GM18868 (cell line): Measurements from ENCODE around the gene PRKAR1A.

Experiments used
- ATAC-seq: cut with Tn5 transposase; IDR thresholded peaks from one replicate; pipeline ENCODE4 v1.9.1; 2021; ENCODE audit warnings: mild to moderate bottlenecking, moderate library complexity; ENCODE audit not compliant: unreplicated experiment

PRKAR1A gene

DNA sequence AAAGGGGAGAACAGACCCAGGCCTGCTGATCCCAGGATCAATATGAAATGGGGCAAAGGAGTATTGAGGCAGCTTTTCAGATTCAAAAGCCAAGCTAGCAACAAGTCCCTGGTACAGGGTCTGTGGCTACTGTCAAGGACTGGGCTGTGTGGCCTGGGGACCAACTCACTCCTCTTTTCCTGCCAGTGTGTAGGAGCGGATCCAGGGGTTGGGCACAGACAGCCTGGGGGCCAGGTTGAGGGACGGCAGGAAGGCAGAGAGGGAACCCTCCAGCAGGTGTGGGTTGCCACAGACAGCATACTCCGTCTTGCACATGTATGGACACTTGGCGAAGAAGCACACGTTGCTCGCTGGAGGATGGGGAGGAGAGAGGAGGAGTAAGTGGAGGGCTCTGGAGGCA, 29.6 kb downstream of the PRKAR1A start:
- no peak for ATAC-seq

DNA sequence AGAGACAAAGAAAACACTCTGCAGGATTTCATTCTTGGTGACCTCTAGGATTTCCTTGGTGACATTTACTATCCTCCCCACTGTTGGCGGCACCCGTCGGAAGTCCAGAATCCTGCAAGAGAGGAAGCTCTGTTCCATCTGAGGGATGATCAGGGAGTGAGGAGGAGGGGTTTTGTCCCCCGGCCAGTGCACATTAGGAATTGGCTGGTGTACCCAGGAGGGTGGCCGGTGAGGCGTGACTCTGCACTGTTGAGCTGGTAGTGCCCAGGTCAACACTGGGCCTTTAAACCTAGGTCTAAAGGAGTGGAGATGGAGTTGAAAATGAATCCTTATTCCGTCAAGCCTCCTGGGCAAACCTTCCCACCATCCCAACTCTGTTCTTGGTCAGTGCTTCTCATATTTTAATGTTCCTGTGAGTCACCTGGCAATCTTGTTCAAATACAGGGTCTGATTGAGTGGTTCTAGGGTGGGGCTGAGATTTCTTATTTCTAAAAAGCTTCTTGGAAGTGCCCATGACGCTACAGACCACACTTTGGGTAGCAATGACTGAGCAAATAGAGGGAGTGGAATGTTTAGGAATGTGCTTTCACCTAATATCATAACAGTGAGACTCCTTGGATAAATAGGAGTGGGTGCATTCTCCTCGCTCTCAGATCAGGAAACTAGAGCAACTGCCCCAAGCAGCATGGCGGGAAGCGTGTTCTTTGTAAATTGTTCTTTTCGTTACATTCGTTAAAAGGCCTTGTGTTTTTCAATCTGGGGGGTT, 30.7 kb downstream of the PRKAR1A start:
- no peak for ATAC-seq

DNA sequence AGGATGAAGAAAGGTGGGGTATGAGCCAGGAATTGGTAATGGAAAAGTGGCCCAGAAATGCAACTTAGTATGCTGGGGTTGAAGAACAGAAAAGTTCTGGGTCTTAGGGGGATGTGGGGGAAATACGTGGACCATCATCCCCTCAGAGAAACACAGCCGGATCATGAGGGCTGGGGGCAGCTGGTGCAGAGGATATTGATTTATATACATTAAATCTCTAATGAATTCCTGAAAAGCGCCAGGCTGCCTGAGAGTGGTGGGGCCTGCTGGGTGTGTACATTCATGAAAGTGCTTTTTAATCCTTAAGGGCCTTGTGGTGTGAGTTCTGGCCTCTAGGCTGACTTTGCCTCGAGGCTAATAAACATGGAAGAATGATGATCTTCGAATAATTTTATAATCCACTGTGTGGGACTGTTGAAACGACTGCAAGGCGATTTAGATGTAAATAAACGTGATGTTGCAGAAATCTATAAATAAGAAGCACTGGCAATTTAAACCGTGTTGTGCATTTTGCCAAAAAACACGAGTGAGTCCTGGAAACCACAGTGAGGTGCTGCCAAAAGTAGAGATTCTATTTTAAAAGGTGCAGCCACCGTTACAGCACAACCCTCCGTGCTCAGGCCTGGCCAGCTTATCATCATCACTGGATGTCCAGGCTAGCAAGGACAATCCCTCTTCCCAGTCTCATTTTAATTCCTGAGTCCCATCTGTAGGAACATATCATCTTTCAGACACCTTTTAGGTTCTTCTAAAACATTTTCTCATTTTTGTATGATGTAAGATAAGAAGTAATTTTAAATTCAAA, 32.1 kb downstream of the PRKAR1A start:
- no peak for ATAC-seq

DNA sequence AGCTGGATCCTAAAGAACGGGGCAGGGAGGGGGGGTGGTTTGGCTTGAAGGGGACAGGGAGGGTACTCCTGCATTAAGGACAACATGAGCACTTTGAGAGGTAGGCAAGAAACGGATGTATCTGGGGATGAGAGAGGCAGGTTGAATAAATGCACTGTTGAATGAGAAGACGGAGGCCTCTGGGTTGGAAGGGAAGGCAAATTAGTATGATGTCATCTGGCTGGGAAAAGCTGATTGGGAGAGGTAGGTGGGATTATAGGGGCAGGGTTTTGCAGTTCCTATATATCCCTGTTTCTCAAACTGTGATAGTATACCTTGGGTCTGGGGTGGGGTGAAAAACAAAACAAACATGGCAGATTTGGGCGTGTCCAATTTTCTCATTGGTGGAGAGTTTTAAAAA, 44.3 kb downstream of the PRKAR1A start:
- no peak for ATAC-seq

DNA sequence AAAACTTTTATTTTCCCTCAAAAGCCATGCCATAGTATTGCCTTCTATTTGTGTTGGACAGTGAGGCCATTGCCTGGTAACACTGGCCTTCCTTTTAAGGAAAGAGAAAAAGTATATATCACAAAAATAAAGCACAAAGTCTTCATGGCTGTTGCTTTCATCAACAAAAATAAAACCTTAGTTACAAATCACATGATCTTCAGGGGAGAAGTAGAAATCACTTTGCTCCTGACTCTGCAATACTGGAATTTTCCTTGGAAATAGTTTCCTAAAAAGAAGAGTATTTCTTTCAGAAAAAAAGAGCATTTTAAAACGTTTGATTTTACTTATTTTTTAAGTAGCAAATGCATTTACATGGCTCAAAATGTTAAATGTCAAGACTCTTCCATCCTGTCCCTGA, 47.1 kb downstream of the PRKAR1A start:
- no peak for ATAC-seq

DNA sequence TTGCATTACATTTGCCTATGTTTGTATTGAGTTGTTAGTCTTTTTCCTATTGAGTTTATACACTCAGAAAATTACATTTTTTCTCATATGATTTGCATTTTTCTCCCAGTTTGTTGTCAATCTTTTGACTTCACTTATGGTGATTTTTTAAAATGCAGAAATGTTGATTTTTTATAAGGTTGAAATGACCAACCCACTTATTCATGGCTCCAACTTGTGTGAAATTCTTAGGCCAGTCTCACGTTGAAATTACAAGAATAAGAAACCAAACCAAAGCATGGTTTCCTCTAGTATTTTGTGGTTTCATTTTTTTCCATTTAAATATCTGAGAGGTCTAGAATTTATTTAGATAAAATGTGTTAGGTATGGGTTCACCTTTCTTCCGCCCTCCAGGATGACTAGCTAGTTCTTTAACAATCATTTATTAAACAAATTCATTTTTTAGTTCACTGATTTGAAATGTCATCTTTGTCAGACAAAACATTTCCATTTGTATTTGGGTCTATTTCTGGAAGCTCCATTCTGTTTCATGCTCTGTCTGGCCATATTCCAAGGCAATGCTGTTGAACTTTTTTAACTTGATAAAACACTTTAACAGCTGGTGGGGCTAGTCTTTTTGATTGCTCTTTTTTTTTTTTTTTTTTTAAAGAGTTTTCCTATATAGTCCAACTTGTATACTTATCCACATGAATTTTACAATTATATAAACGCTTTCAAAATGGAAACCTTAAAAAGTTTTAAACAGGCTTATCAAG, 48.9 kb downstream of the PRKAR1A start:
- ATAC-seq: no peak

DNA sequence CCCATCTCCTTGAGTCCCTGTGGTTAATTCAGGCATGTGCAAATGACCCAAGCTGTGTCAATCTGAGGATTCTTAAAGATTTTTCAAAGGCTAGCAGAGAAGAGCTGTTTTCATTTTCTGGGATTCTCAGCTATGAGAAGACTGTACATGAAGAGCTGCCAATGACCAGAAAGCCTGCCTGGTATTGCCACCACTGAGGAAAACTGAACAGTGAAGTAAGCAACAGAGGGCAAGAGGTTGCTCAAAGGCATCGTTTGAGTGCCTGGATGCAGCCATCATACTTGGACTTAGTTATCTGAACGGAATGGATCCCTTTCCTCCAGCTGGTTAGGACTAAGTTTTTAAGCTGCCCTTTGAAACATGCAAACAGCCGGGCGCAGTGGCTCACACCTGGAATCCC, 50.5 kb downstream of the PRKAR1A start:
- no peak for ATAC-seq

DNA sequence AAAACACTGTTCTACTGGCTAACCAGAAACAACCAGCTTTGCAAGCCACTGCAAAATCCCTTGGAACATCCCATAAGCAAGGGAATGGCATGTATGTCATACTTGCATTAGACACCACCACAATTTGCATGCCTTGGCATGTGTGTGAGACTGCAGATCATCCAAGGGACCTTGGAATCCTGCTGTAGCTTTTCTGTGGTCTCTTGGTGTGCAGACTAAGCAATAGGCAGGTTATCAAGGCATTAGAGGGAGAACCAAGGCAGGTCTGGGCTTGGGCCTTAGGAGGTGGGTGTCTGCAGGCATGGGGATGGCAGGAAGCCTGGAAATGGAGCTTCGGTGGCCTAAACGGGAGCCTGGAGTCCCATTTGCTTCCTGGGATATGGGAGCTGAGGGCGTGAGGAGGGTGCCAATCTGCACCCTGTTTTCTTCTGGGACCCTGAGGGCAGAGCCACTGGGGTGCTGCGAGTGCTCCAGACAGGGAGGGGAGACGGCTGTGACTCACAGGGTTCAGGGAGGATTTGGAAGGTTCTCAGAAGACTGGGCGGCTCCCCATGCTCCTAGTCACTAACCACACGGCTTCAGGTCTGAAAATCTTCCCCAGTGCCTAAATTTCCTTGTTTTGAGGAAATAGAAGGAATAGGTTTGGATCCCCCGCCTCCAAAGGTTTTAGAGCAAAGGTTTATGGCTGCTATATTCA, 52.3 kb downstream of the PRKAR1A start:
- no peak for ATAC-seq

DNA sequence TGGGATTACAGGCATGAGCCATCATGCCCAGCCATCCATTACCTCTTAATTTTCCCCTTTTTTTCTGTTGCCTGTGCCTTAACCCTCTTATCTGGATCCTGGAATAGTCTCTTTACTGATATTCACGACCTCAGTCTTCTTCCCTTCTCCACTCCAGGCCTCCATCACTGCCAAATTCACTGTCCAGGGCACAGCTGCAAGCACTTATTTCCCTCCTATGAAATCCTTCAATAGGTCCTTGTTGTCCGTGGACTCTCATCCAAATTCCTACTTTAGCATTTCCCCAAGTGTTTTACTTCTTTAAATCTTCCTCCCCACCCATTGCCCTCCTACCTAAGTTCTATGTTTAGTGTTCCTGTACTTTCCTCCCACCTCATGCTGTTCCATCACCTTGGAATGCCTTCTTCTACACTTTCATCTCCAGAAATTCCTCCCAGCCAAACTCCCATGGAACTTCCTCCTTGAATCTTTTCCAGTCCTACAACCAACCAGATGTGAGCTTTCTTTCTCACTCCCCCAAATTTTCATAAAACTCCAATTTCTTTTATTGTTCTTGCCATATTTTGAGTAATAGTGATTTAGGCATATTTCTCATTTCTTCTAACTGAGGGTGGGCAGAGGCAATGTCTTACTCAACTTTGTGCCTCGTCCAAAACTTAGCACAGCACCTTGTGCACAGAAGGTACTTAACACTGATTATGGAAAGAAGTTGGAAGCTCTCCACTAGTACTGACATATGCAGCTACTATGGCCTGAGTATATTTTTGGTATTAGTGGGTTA, 53.6 kb downstream of the PRKAR1A start:
- ATAC-seq: no peak

DNA sequence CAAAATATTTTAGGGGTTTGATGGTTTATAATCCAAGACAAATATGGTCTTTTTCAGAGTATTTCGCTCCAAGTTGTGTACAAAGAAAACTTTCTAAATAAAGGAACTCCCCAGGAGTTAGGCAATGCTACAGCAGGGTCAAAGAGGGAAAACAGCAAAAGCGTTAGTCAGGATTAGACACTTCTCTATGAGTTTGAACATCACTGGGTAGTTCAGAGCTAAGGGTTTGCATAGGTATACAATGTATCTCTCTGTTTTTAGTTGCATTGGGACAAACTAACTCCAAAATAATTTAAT, 54.2 kb downstream of the PRKAR1A start:
- no peak for ATAC-seq

DNA sequence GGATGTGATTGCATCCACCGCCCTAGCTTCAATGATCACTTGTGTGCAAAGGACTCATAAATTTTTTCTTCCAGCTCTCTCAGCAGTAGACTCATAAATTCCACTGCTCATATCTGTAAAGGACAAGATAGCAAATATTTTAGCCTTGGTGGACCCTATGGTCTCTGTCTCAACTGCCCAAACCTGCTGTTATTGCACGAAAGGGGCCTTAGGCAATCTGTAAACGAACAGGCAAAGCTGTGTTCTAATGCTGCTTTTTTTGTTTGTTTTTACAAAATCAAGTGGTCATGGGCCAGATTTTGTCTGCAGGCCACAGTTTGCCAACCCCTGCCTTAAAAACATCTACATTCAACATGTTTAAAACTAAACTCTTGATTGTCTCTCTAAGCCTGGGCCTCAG, 54.8 kb downstream of the PRKAR1A start:
- ATAC-seq: no peak

DNA sequence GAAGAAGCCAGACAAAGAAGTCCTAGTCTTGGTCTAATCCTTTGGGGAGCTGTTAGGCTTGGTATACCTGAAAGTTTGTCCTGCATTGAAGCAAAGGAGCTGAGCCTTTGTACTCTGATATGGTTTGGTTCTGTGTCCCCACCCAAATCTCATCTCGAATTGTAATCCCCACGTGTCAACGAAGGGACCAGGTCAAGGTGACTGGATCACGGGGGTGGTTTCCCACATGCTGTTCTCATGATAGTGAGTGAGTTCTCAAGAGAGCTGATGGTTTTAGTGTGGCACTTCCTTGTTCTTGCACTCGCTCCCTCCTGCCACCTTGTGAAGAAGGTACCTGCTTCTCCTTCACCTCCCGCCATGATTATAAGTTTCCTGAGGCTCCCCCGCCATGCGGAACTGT, 55.4 kb downstream of the PRKAR1A start:
- ATAC-seq: no peak

DNA sequence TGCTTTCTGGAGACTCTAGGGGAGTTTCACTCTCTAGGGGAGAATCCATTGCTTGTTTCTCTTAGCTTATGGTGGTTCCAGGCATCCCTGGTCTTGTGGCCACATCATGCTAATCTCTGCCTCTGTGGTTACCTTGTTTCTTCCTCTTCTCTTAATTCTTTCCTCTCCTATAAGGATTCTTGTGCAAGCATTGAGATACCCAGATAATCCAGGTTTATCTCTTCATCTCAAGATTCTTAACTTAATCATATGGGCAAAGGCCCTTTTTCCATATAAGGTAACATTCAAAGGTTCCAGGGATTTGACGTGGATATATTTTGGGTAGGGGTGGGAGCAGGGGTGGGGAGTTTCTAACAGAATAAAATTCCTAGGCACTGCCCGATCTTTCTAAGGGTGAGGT, 56.4 kb downstream of the PRKAR1A start:
- ATAC-seq: no peak

DNA sequence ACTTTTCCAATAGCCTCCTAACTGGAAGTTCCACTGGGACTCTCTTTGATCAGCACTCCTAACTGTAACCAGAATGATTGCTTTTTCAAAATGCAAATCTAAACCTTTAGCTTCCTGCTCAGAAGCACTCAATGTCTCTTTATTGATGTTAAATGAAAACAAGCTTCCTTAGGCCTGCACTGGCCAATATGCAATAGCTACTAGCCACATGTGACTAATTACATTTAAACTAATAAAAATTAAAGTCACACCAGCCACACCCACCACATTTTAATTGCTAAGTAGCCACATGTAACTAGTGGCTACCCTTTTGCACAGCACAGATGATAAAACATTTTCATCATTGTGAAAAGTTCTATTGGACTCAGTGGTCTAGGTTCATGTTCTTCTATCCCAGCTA, 57.1 kb downstream of the PRKAR1A start:
- ATAC-seq: no peak

DNA sequence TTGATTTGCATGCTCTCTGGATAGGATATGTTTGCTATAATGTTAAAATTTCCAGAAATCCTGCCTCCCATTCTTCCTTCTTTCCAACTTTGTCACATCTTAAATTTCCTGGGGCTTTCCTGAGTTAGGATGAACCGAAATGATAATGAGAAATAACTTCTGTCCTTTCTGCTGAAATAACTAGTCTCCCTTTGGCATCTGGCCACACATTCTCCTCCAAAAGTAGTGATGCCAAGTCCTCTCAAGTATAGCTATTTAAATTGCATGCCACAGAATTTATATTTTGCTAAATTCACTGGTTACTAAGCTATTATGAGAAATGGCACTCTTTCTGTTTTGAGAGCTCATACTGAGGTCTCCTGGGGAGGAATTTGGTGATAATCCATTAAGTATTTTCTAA, 58.3 kb downstream of the PRKAR1A start:
- ATAC-seq: no peak

DNA sequence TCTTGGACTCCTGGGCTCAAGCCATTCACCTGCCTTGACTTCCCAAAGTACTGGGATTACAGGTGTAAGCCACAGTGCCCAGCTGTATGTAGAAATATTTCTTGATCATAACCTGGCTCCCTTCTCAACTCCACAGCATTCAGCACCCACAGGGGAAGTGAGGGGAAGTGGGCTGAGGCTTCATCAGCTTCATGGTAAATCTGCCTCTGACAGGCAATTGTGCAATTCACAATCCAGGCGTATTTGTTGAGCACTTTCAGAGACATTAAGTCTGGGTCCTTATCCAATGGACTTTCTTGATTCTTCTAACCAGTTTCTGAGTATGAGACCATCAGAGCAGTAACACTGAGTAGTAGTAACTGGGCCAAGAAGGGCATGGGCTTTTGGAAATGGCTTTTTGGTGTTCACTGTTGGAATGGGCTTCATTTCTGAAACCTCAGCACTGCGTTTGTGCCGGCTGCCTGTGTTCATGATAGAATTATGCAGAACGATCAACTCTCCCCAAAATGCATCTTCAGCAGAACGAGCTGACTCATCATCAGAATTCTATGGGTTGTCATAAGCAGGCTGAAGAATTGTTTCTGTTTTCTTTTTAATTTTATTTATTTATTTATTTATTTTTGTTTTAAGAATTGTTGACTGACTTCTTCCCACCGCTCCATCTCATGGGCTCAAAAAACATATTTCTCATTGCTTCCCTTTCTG, 60.1 kb downstream of the PRKAR1A start:
- ATAC-seq: no peak

DNA sequence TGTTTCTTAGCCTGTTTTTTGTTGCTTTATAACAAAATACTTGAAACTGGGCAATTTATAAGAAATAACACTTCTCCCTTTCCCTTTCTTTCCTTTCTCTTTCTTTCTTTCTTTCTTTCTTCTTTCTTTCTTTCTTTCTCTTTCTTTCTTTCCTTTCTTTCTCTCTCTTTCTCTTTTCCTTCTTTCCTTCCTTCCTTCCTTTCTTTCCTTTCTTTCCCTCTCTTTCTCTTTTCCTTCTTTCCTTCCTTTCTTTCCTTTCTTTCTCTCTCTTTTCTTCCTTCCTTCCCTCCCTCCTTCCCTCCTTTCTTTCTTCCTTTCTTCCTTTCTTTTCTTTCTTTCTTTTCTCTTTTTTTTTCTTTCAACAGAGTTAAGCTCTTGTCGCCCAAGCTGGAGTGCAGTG, 61.1 kb downstream of the PRKAR1A start:
- no peak for ATAC-seq

DNA sequence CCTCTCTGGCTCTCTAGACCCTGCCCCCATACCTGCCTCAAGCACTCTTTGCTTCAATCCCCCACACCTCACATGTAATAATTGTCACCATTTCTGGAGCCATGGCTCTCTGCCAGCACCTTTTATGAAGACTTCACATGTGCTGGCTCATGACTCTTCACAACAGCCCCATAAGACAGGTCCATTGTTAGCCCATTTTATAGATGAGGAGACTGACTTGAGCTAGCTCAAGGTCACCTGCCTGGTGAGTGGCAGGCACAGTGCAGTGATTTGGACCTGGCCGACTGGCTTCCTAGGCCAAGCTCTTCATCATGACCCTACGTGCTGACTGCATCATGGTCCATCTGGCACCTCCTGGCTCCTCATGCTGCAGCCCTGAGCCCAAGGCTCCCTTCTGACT, 63.9 kb downstream of the PRKAR1A start:
- no peak for ATAC-seq

DNA sequence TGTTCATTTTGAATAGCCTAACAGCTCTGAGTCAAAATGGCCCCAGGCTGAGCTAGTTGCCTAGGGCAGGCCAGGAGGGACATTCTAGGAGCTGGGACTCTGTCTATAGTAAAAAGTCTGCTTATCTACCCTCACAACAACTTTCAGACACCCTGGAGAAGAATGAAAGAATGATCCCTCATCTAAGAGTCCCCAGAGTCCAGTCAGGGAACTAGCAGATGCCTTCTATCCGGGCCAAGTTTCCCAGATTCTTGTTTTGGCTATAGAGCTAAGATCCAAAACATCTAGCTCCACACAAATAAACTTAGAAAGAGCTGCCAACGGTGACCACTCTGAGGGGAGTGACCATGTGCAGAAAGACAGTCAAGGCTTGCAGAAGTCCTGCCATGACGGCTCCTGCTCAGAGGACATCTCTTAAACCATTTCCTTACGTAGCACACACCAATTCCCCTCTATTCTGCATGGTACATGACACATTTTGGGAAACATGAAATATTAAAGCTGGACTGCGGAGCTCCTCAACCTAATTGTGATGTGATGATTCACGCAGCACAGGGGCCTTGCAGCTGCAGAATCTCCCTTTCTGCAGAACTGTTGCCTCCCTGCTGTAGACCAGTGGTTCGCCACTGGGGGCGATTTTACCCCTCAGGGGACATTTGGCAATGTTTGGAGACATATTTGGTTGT, 64.7 kb downstream of the PRKAR1A start:
- no peak for ATAC-seq

DNA sequence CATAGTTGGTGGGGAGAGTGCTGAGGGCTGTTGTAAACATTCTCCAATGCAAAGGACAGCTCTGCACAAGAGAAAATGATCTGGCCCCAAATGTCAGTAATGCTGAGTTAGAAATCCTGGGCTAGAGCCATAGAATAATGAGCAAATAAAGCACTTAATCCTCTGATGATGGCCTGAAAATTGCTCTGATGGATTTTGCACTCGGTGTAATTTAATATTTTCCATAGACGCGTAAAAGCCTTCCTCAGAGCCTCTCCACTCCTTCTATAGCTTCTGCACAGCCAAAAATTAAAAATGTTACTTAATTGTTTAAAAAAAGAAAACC, 65.2 kb downstream of the PRKAR1A start:
- ATAC-seq: no peak
